Heart right ventricle (tissue), 16 donors: ENCODE data around the gene MFF. TPM values are rescaled to one million over a fixed set of nuclear protein-coding genes. Genes with fewer than 3 reads are reported as not detected.

Source experiments
- ATAC-seq, 8 donors: fragments of 200-7000 bp; cut with Tn5 transposase; one replicate each; pipeline ENCODE4 v1.9.1; 2020; ENCODE audit warnings: mild to moderate bottlenecking in 8 of 8, moderate library complexity in 8 of 8, moderate number of reproducible peaks in 1 of 8
- DNase-seq, 2 donors: peaks; one replicate each; pipeline ENCODE4 v3.0.0-alpha.2; 2020
- H3K27ac ChIP-seq, 10 donors: fragments of 200-600 bp; sonication (generic) in 2 of 10; one replicate each; pipeline versions ENCODE4 v1.5.0 to v1.8.0; 2020 to 2022; ENCODE audit warnings: mild to moderate bottlenecking in 3 of 10
- H3K27me3 ChIP-seq, 7 donors: fragments of 200-600 bp; one replicate each; pipeline ENCODE4 v1.8.0; 2021 to 2022; ENCODE audit warnings: mild to moderate bottlenecking in 2 of 7
- H3K36me3 ChIP-seq, 9 donors: fragments of 200-600 bp; sonication (generic) in 1 of 9; one replicate each; pipeline versions ENCODE4 v1.5.0 to v1.8.0; 2020 to 2022; ENCODE audit warnings: mild to moderate bottlenecking in 2 of 9
- H3K4me1 ChIP-seq, 9 donors: fragments of 200-600 bp; sonication (generic) in 1 of 9; one replicate each; pipeline versions ENCODE4 v1.5.0 to v1.8.0; 2020 to 2022; ENCODE audit warnings: mild to moderate bottlenecking in 4 of 9
- H3K4me3 ChIP-seq, 10 donors: fragments of 200-600 bp; sonication (generic) in 2 of 10; one replicate each; pipeline versions ENCODE4 v1.5.0 to v1.8.0; 2020 to 2022; ENCODE audit warnings: mild to moderate bottlenecking in 7 of 10, moderate library complexity in 2 of 10
- H3K9me3 ChIP-seq, 11 donors: fragments of 200-600 bp in 10 of 11; sonication (generic) in 2 of 11; one replicate each; pipeline versions ENCODE4 v1.5.0 to v1.8.0; 2013 to 2022; ENCODE audit warnings: mild to moderate bottlenecking in 2 of 11, control low read depth in 1 of 11, moderate library complexity in 1 of 11
- CTCF ChIP-seq, 9 donors: fragments of 200-600 bp; sonication (generic) in 2 of 9; IDR thresholded peaks; one replicate each; pipeline versions ENCODE4 v1.5.0 to v1.8.0; 2021 to 2022; ENCODE audit warnings: antibody characterized with exemption in 9 of 9, mild to moderate bottlenecking in 5 of 9, moderate library complexity in 1 of 9
- WGBS, 2 donors: extraction: QIAGEN DNeasy Blood & Tissue Kit; methylation state at CpG; one replicate each; pipeline ENCODE4 v1.1.7; 2013; ENCODE audit warnings: inconsistent platforms in 1 of 2; 5-methylcytosine and 5-hydroxymethylcytosine counted together
- intact Hi-C, 10 donors: fragments of 100-400 bp; cut with DNase I; formaldehyde crosslinking; loops; one replicate each; pipeline versions ENCODE4 v1.11.1 to v1.14.2; 2022
- polyA plus RNA-seq, 2 donors: library from polyadenylated mRNA; stranded (reverse); fragments of 200-250 nt; gene quantifications; one replicate each; pipeline ENCODE4 v1.2.3, GENCODE V29; 2013
- total RNA-seq, 10 donors: library from RNA; stranded (reverse); fragmentation: NEBNext Ultra II Directional in 3 of 10; extraction: Animal tissue kit (Norgen Biotek cat#: 25700) in 3 of 10; gene quantifications; one replicate each; pipeline versions ENCODE4 v1.2.1 to v1.2.4, GENCODE V29; 2021 to 2023
- donor health status: Arrhythmogenic right ventricular cardiomyopathy.
- donor health status: ischemic (EF 13 %, LVEDD 7.1; RV severe dilation, severe dysfunction).
- donor health status: healthy with polysubstance abuse.
- donor health status: DM: no; HTN: yes; CAD: no.
- donor health status: DM: no; HTN: no; CAD: no.
- donor health status: ischemic (EF 25% LVEDD 6.9; RV normal size, moderate dysfunction).
- donor health status: ischemic (EF 25% LVEDD 5.7; RV mildly dilated, moderate dysfunction).
- donor health status: healthy.
- donor health status: DM: yes; HTN: yes; CAD: no.
- donor health status: Ischemic cardiomyopathy.
- donor health status: ischemic (EF 35%, LVEDD 5.7; RV mildly dilated, moderate dysfunction).
- donor health status: nonischemic (EF 11% LVEDD 7.7; RV severe dilation, severe dysfunction).
- donor health status: DM: yes; HTN: yes; CAD: no.
- donor health status: PGD.
- donor health status: ischemic (EF 29% LVEDD 5.4; RV normal size, mild dysfunction).
- donor health status: nonischemic (EF 23%, LVEDD 6.1; RV moderate dilation, normal function).

MFF gene
- total and polyA plus RNA-seq, 12 donors, result 58.4 to 102 (median 77.7) TPM

DNA sequence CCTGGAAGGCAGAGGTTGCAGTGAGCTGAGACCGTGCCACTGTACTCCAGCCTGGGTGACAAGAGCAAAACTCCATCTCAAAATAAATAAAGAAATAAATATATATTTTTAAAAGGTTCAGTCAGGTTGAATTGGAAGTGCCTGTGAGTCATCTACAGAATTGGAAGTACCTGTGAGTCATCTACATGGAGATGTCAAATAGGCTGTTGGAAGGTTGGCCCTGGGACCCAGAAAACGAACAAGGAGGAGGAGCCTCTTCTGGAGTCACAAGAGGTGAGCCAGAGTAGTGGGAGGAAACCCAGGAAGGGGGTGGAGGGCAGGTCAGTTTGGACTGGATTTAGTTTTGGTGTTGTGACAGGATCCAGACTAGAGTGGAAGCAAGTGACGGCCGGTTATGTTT is 77.9 kb downstream of the MFF start:
- 58 to 61% methylated on average over 4 of the region's 4 CpGs for WGBS, 2 donors
- Histone ChIP-seq H3K9me3 (no peaks in the 10 kb centered on the region), H3K4me3 (no peak overlapping the region), H3K36me3 (no peaks in the 10 kb centered on the region), H3K27me3 (no peaks in the 10 kb centered on the region), H3K27ac (no peak overlapping the region), H3K4me1 (peaks cover 4 to 34% (median 14%) of the 10 kb centered on the region in 9 donors)
- TF ChIP-seq CTCF (IDR thresholded peaks at IDR 0.05), result no peak
- intact Hi-C loops, result loop anchor here in 4 of 10 donors (10.0 kb wide), 4 partner anchors 62 to 362 kb away; partner anchors contain the start of gene SCYGR5 (in 1 of the 4)
- DNase-seq (no peak), ATAC-seq (no peak)

DNA sequence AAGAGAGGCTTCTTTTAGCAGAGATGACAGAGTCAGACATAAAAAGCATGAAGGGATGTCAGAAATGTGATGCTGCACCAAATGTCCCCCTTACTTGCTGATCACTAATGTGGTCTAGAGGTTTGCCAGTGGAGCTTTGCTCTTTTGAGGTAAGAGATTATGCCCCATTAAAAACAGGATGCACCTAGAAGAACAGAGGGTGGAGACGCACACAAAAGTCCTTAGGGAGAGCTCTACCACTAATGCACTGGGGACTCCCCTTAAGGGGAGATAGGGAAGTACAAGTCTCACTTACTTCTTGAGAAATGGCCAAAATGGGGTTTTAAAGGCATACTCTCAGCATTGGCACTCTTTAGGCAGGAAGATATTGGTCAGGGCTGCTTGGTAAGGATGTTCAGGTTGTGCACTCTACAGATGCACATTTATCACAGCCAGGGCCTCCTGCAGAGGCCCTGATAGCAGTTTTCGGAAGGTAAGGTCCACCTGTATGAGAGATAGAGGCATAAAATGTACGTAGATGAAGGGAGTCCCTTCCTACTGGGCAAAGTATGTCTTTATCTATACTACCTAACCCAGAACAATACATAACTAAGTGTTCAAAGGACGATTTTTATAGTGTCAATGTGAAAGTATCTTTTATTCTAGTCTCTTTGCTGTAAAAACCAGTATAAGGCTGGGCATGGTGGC is 79.7 kb downstream of the MFF start:
- intact Hi-C loops, result loop anchor here (2.0 to 10.0 kb wide), 8 partner anchors 60 to 363 kb away; partner anchors contain the start of genes AGFG1 (in 4 of the 10) and SCYGR5 (in 1 of the 10)
- Histone ChIP-seq H3K36me3 (no peaks in the 10 kb centered on the region), H3K9me3 (no peaks in the 10 kb centered on the region), H3K4me3 (no peak overlapping the region), H3K27ac (peak overlapping the region in 1 of 10 donors; percentile 71), H3K27me3 (no peaks in the 10 kb centered on the region), H3K4me1 (peaks cover 4 to 40% (median 14%) of the 10 kb centered on the region in 9 donors)
- no peak for TF ChIP-seq CTCF (IDR thresholded peaks at IDR 0.05)
- no peak for ATAC-seq
- 82 to 85% methylated on average over 4 of the region's 4 CpGs for WGBS, 2 donors
- DNase-seq, result no peak

DNA sequence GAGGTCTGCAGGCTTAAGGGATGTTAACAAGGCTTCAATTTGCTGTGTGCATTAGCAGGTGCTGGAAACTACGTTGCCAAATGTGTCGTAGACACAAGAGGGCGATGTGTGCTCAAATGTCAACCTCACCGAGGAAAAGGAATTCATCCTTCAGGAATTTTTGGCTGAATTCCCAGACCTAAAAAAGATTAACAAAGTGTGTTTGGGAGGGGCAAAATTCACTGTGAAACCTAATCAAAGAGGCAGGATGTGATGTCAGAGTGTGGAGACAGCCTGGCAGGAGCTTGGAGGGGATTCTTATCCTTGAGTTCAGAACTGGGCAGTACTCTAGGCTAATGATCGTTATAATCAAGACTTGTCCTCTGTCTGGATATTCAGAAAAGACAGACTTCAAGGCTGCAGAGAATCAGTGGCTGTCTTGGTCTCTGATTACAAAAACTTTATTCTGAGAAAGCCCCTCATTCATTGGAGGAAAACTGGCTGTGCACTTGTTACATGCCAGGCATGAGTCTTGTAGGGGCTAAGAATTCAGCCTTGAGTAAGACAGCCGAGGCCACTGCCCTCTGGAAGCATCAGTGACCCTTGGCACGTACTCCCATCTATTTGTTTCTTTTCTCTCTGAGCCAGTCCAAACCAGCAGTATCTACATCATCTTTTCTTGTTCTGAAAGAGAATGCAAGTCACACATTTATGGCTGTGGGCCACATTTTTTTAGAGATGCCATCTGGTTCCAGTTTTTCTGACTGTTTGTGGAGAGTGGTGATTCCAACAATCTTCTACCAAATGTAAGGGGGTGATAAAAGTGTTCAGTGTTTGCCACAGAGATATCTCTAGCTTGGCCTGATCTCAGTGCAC is 81.4 kb downstream of the MFF start:
- DNase-seq (peak; percentile 20 to 73), ATAC-seq (peak; percentile 86 to 94 (median 90))
- Histone ChIP-seq H3K9me3 (no peaks in the 10 kb centered on the region), H3K36me3 (no peaks in the 10 kb centered on the region), H3K4me1 (peaks cover 4 to 48% (median 14%) of the 10 kb centered on the region in 9 donors), H3K27me3 (no peaks in the 10 kb centered on the region), H3K4me3 (no peak overlapping the region), H3K27ac (peak overlapping the region; percentile 29 to 84 (median 66))
- intact Hi-C loops, result loop anchor here (1.0 to 10.0 kb wide), 10 partner anchors 58 to 361 kb away; partner anchors contain the start of genes AGFG1 (in 4 of the 10) and SCYGR5 (in 1 of the 10)
- 5 to 8% methylated on average over 7 of the region's 7 CpGs for WGBS, 2 donors
- peak; percentile 31 to 85 (median 73) for TF ChIP-seq CTCF (IDR thresholded peaks at IDR 0.05)

Other genes with a start within 250 kb of the MFF start
- 10 to 100 TPM in 1 of 10 donors, 1 to 10 TPM in 9; 2.2 to 11.4 (median 4.4) TPM for gene COL4A4, start 161.0 kb upstream of the MFF start, total RNA-seq
- 1 to 10 TPM in 1 of 2 donors, under 1 TPM in 1; 0.84 to 3.9 TPM for gene COL4A4, start 161.0 kb upstream of the MFF start, polyA plus RNA-seq
- 1 to 10 TPM; 1.0 to 6.2 (median 2.3) TPM for gene COL4A3, start 160.6 kb upstream of the MFF start, total RNA-seq
- gene COL4A3, start 160.6 kb upstream of the MFF start, polyA plus RNA-seq, result 1 to 10 TPM in 1 of 2 donors, under 1 TPM in 1; 0.91 to 5.9 TPM
- not detected for gene TM4SF20, start 54.1 kb downstream of the MFF start, total RNA-seq
- gene TM4SF20, start 54.1 kb downstream of the MFF start, polyA plus RNA-seq, result not detected
- not detected for gene SCYGR1, start 62.7 kb downstream of the MFF start, total RNA-seq
- not detected for gene SCYGR1, start 62.7 kb downstream of the MFF start, polyA plus RNA-seq
- gene AGFG1, start 146.9 kb downstream of the MFF start, total RNA-seq, result 10 to 100 TPM; 52.8 to 77.9 (median 59.0) TPM
- gene AGFG1, start 146.9 kb downstream of the MFF start, polyA plus RNA-seq, result 10 to 100 TPM; 14.1 to 42.1 TPM